ENCODE data around the gene MTURN.

Gene MTURN

GRCh38 chr7:30201921-30202320 is 67.1 kb downstream of the MTURN start:
- DNase-seq (ENCODE audit: low spot score), result no peak
- no peak overlapping the region for H3K27ac ChIP-seq
- TF ChIP-seq CTCF (IDR thresholded peaks at IDR 0.05), result no peak
- H3K4me3 ChIP-seq, result no peak overlapping the region

GRCh38 chr7:30202671-30203070 is 67.9 kb downstream of the MTURN start:
- DNase-seq (ENCODE audit: low spot score), result no peak
- TF ChIP-seq CTCF (IDR thresholded peaks at IDR 0.05), result no peak
- H3K4me3 ChIP-seq, result no peak overlapping the region
- H3K27ac ChIP-seq, result no peak overlapping the region

- no peak overlapping the region for H3K4me3 ChIP-seq
- no peak for DNase-seq (ENCODE audit: low spot score)
- TF ChIP-seq CTCF (IDR thresholded peaks at IDR 0.05), result no peak
- H3K27ac ChIP-seq, result no peak overlapping the region
Measured at GRCh38 chr7:30206491-30206890, 71.7 kb downstream of the MTURN start.

- DNase-seq (ENCODE audit: low spot score), result no peak
- no peak for TF ChIP-seq CTCF (IDR thresholded peaks at IDR 0.05)
- H3K27ac ChIP-seq, result no peak overlapping the region
- no peak overlapping the region for H3K4me3 ChIP-seq
Measured at GRCh38 chr7:30206942-30207341, 72.2 kb downstream of the MTURN start.

GRCh38 chr7:30207376-30207775 is 72.6 kb downstream of the MTURN start:
- Histone ChIP-seq H3K27ac (no peak overlapping the region), H3K4me3 (no peak overlapping the region)
- DNase-seq (ENCODE audit: low spot score), result no peak
- TF ChIP-seq CTCF (IDR thresholded peaks at IDR 0.05), result no peak

- Histone ChIP-seq H3K27ac (no peak overlapping the region), H3K4me3 (no peak overlapping the region)
- no peak for TF ChIP-seq CTCF (IDR thresholded peaks at IDR 0.05)
- DNase-seq (ENCODE audit: low spot score), result no peak
Measured at GRCh38 chr7:30209951-30210350, 75.2 kb downstream of the MTURN start.

Measured in coronary artery (tissue), 2 donors.